Ishikawa (cell line): Measurements from ENCODE around the gene HAGH.

Experiments used
- EP300 ChIP-seq: IDR thresholded peaks from 2 replicates; pipeline ENCODE4 v1.6.1; 2012; ENCODE audit warnings: borderline replicate concordance
- FOXM1 ChIP-seq: IDR thresholded peaks from 2 replicates; pipeline ENCODE4 v1.6.1; 2012; ENCODE audit warnings: low read depth, borderline replicate concordance
- RAD21 ChIP-seq: IDR thresholded peaks from 2 replicates; pipeline ENCODE4 v1.6.1; 2012; ENCODE audit warnings: low read depth
- YY1 ChIP-seq: IDR thresholded peaks from 2 replicates; pipeline ENCODE4 v1.6.1; 2012; ENCODE audit warnings: low read depth

DNA sequence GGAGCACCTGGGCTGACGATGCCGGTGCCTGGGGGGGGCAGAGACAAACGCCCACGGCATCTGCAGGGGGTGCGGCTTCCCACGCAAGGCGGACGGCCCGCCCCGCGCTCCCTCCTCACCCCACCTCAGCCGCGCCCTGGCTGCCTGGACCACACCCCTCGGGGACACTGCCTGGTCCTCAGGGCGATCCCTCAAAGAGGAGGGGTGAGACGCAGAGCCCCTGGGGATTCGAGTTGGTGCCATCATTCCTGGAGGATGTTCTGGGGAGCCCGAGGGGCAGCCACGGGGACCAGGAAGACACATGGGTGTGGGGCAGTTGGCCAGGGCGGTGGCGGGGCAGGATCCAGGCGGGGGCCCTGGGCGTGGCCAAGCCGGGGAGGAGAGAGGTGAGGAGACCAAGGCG lies 37.0 kb downstream of the HAGH start:
- TF ChIP-seq EP300 (no peak), YY1 (no peak), FOXM1 (no peak), RAD21 (no peak)
